ENCODE results near the gene SPPL3. TPM values are rescaled to one million over a fixed set of nuclear protein-coding genes. Genes with fewer than 3 reads are reported as not detected.

Gene SPPL3
- total RNA-seq, 1 experiment from 2014 or later, result 32.5 TPM

GRCh38 chr12:120856980-120857379 is 47.2 kb downstream of the SPPL3 start:
- DNase-seq (ENCODE audit: low spot score) (no peak), ATAC-seq (no peak)
- Mint-ChIP-seq H3K4me1 (peaks cover 10% of the 10 kb centered on the region), H3K4me3 (no peak overlapping the region), H3K27me3 (ENCODE audit: low read depth) (no peaks in the 10 kb centered on the region), H3K36me3 (peaks cover 15% of the 10 kb centered on the region), H3K9me3 (peaks cover 15% of the 10 kb centered on the region), H3K27ac (no peak overlapping the region)
- ChIA-PET POLR2A (interaction anchor here (0.6 to 1.1 kb wide), 2 partner anchors 12 to 247 kb away, joined by 4 read pairs; no protein-coding TSS in a partner anchor), CTCF (interaction anchor here (0.5 to 1.8 kb wide), 16 partner anchors 12 to 272 kb away, joined by 3 to 12 read pairs (median 4); no protein-coding TSS in a partner anchor)
- TF ChIP-seq ARID4B (CRISPR knock-in tag; IDR thresholded peaks at IDR 0.05; ENCODE audit: borderline replicate concordance) (no peak), HMGA2 (CRISPR knock-in tag; IDR thresholded peaks at IDR 0.05) (no peak), ZNF425 (CRISPR knock-in tag; conservative IDR thresholded peaks at IDR 0.05) (no peak), ZBTB43 (CRISPR knock-in tag; IDR thresholded peaks at IDR 0.05) (no peak), GRHL2 (CRISPR knock-in tag; IDR thresholded peaks at IDR 0.05; ENCODE audit: insufficient replicate concordance, severe bottlenecking) (no peak), ZNF232 (CRISPR knock-in tag; IDR thresholded peaks at IDR 0.05) (no peak), FOXP1 (CRISPR knock-in tag; IDR thresholded peaks at IDR 0.05; ENCODE audit: borderline replicate concordance) (no peak)

- Mint-ChIP-seq H3K4me3 (no peak overlapping the region), H3K36me3 (peaks cover 15% of the 10 kb centered on the region), H3K9me3 (peaks cover 15% of the 10 kb centered on the region), H3K27ac (no peak overlapping the region), H3K27me3 (ENCODE audit: low read depth) (no peaks in the 10 kb centered on the region), H3K4me1 (peaks cover 15% of the 10 kb centered on the region)
- ChIA-PET POLR2A (interaction anchor here (1.1 kb wide), 1 partner anchor 11 kb away, joined by 4 read pairs; no protein-coding TSS in a partner anchor), CTCF (interaction anchor here (1.0 to 1.8 kb wide), 10 partner anchors 11 to 149 kb away, joined by 3 to 12 read pairs (median 4); no protein-coding TSS in a partner anchor)
- ATAC-seq (no peak), DNase-seq (ENCODE audit: low spot score) (no peak)
- no peak for TF ChIP-seq ZNF416 (CRISPR knock-in tag; IDR thresholded peaks at IDR 0.05)
- TF ChIP-seq ELF4 (CRISPR knock-in tag; IDR thresholded peaks at IDR 0.05; ENCODE audit: low read depth), result no peak
- TF ChIP-seq IRF2 (CRISPR knock-in tag; IDR thresholded peaks at IDR 0.05; ENCODE audit: borderline replicate concordance, low read depth), result no peak
- no peak for TF ChIP-seq IRF1 (CRISPR knock-in tag; IDR thresholded peaks at IDR 0.05)
- TF ChIP-seq EMX1 (CRISPR knock-in tag; IDR thresholded peaks at IDR 0.05), result no peak
- no peak for TF ChIP-seq CREB1 (CRISPR knock-in tag; IDR thresholded peaks at IDR 0.05)
Measured at GRCh38 chr12:120855823-120856588, 48.2 kb downstream of the SPPL3 start.
